ENCODE results near the gene LDB2.

LDB2 gene

GRCh38 chr4:16677001-16677944 is 221.2 kb downstream of the LDB2 start:
- DNase-seq = no peak

- no peak for DNase-seq
Observed at GRCh38 chr4:16676230-16676770, 222.1 kb downstream of the LDB2 start.

GRCh38 chr4:16674082-16674481 is 224.4 kb downstream of the LDB2 start:
- no peak for DNase-seq

- DNase-seq = no peak
Observed at GRCh38 chr4:16672421-16672820, 226.0 kb downstream of the LDB2 start.

GRCh38 chr4:16671741-16672140 is 226.7 kb downstream of the LDB2 start:
- DNase-seq = no peak

GRCh38 chr4:16670727-16671126 is 227.7 kb downstream of the LDB2 start:
- no peak for DNase-seq

GRCh38 chr4:16669036-16669435 is 229.4 kb downstream of the LDB2 start:
- no peak for DNase-seq

- no peak for DNase-seq
Observed at GRCh38 chr4:16668488-16668887, 230.0 kb downstream of the LDB2 start.

- no peak for DNase-seq
Observed at GRCh38 chr4:16667464-16667863, 231.0 kb downstream of the LDB2 start.

- no peak for DNase-seq
Observed at GRCh38 chr4:16665942-16666551, 232.4 kb downstream of the LDB2 start.

GRCh38 chr4:16663732-16664131 is 234.7 kb downstream of the LDB2 start:
- DNase-seq = no peak

- no peak for DNase-seq
Observed at GRCh38 chr4:16663307-16663706, 235.1 kb downstream of the LDB2 start.

- no peak for DNase-seq
Observed at GRCh38 chr4:16661813-16662212, 236.6 kb downstream of the LDB2 start.

- DNase-seq = no peak
Observed at GRCh38 chr4:16660656-16661055, 237.8 kb downstream of the LDB2 start.

GRCh38 chr4:16659694-16660093 is 238.8 kb downstream of the LDB2 start:
- no peak for DNase-seq

GRCh38 chr4:16659079-16659478 is 239.4 kb downstream of the LDB2 start:
- DNase-seq = no peak

GRCh38 chr4:16658183-16658582 is 240.3 kb downstream of the LDB2 start:
- DNase-seq = no peak

GRCh38 chr4:16655111-16655510 is 243.3 kb downstream of the LDB2 start:
- DNase-seq = no peak

- no peak for DNase-seq
Observed at GRCh38 chr4:16652732-16653305, 245.6 kb downstream of the LDB2 start.

- no peak for DNase-seq
Observed at GRCh38 chr4:16646459-16646858, 252.0 kb downstream of the LDB2 start.

- DNase-seq = no peak
Observed at GRCh38 chr4:16643893-16644292, 254.6 kb downstream of the LDB2 start.

GRCh38 chr4:16642897-16643296 is 255.5 kb downstream of the LDB2 start:
- no peak for DNase-seq

GRCh38 chr4:16641971-16642370 is 256.5 kb downstream of the LDB2 start:
- DNase-seq = no peak

Measured in activated effector memory CD4-positive, alpha-beta T cell treated with Interleukin-2 at 50 U/mL for 16 hours (primary cell).